Stomach (tissue), 9 donors: ENCODE data around the gene TYK2. TPM values are rescaled to one million over a fixed set of nuclear protein-coding genes. Genes with fewer than 3 reads are reported as not detected.
"Not testable (repeated sequence)": the region's sequence is repeated elsewhere in the genome, so short reads cannot be mapped to it uniquely, and the experiment has no call there.

Experiments
- DNase-seq, 2 donors: peaks; one replicate each; pipeline versions ENCODE4 v3.0.0 to v3.0.0-alpha.2; 2013 to 2019
- H3K27ac ChIP-seq, 5 donors: fragments of 200-600 bp in 4 of 5; sonication (generic) in 4 of 5; one replicate each; pipeline ENCODE4 v1.5.1; 2013 to 2019; ENCODE audit warnings: mild to moderate bottlenecking in 1 of 5, moderate library complexity in 1 of 5
- H3K27me3 ChIP-seq, 3 donors: fragments of 200-600 bp; sonication (generic); one replicate each; pipeline ENCODE4 v1.5.1; 2017 to 2019; ENCODE audit warnings: mixed run types in 1 of 3
- H3K36me3 ChIP-seq, 4 donors: fragments of 200-600 bp; sonication (generic); 1 replicate in 3 of 4; 2 replicates in 1 of 4; pipeline ENCODE4 v1.5.1; 2016 to 2019
- H3K4me1 ChIP-seq, 4 donors: fragments of 200-600 bp; sonication (generic); one replicate each; pipeline ENCODE4 v1.5.1; 2016 to 2019
- H3K4me3 ChIP-seq, 4 donors: fragments of 200-600 bp; sonication (generic) in 3 of 4; one replicate each; pipeline ENCODE4 v1.5.1; 2016 to 2019; ENCODE audit warnings: mild to moderate bottlenecking in 1 of 4
- H3K9me3 ChIP-seq, 4 donors: fragments of 200-600 bp; sonication (generic); one replicate each; pipeline ENCODE4 v1.5.1; 2016 to 2019
- CTCF ChIP-seq, 7 experiments: fragments of 450-650 bp in 4 of 7; fragments of 200-600 bp in 3 of 7; sonication (generic) in 3 of 7; IDR thresholded peaks; one replicate each; pipeline ENCODE4 v1.5.1; 2016 to 2019; ENCODE audit warnings: antibody characterized with exemption in 7 of 7, control low read depth in 2 of 7, mild to moderate bottlenecking in 1 of 7
- EP300 ChIP-seq: sonication (generic); formaldehyde crosslinking; IDR thresholded peaks from one replicate; pipeline ENCODE4 v1.6.1; 2017; ENCODE audit warnings: antibody characterized with exemption
- POLR2A ChIP-seq, 4 donors: fragments of 450-650 bp; IDR thresholded peaks; one replicate each; pipeline ENCODE4 v1.6.1; 2016; ENCODE audit warnings: antibody characterized with exemption in 4 of 4, control low read depth in 2 of 4, mild to moderate bottlenecking in 1 of 4, moderate library complexity in 1 of 4
- POLR2AphosphoS5 ChIP-seq, 3 donors: sonication (generic); formaldehyde crosslinking; IDR thresholded peaks; one replicate each; pipeline ENCODE4 v1.6.1; 2016; ENCODE audit warnings: antibody characterized with exemption in 3 of 3
- WGBS, 5 donors: extraction: QIAGEN DNeasy Blood & Tissue Kit in 3 of 5; methylation state at CpG; one replicate each; pipeline versions ENCODE4 v1.1.5 to v1.1.7; 2013 to 2018; 5-methylcytosine and 5-hydroxymethylcytosine counted together
- intact Hi-C: fragments of 100-400 bp; cut with DNase I; formaldehyde crosslinking; loops from one replicate; pipeline ENCODE4 v1.15.1; 2023; ENCODE audit warnings: low total_unique reads
- polyA plus RNA-seq, 3 donors: library from polyadenylated mRNA; stranded (reverse); fragments of 200-250 nt; gene quantifications; one replicate each; pipeline ENCODE4 v1.2.3, GENCODE V29; 2013
- total RNA-seq, 5 donors: library from RNA; depleted of rRNA; stranded (reverse); fragments of >200 nt; gene quantifications; one replicate each; pipeline versions ENCODE4 v1.1.0 to v1.2.3, GENCODE V29; 2014 to 2016
- donor health status: healthy with polysubstance abuse.
- donor health status: Bipolar disorder and iron deficiency.
- donor health status: healthy.

Gene TYK2
- total and polyA plus RNA-seq, 8 donors, result 45.2 to 365 (median 138) TPM

GRCh38 chr19:10339977-10340376, 40.4 kb downstream of the TYK2 start:
- no peaks in the 10 kb centered on the region for H3K27me3 ChIP-seq
- TF ChIP-seq POLR2A (IDR thresholded peaks at IDR 0.05) (no peak), CTCF (IDR thresholded peaks at IDR 0.05) (no peak), POLR2AphosphoS5 (IDR thresholded peaks at IDR 0.05) (no peak), EP300 (no peak)
- WGBS, 5 donors, result 78 to 93% (median 87%) methylated on average over 5 of the region's 5 CpGs
- H3K36me3 ChIP-seq, result no peaks in the 10 kb centered on the region
- DNase-seq, result no peak
- H3K4me3 ChIP-seq, result no peak overlapping the region
- no peaks in the 10 kb centered on the region for H3K9me3 ChIP-seq
- peak overlapping the region in 2 of 5 donors; percentile 53 to 68 for H3K27ac ChIP-seq
- intact Hi-C loops, result no loop called here
- peaks cover 0 to 16% (median 7%) of the 10 kb centered on the region in 4 donors for H3K4me1 ChIP-seq

GRCh38 chr19:10339380-10339960, 40.9 kb downstream of the TYK2 start, which contains the start of gene ICAM3:
Gene ICAM3 (minus strand): TSS chr19:10339624. CDS start chr19:10339614, 10 bp downstream.
- Histone ChIP-seq H3K9me3 (no peaks in the 10 kb centered on the region), H3K36me3 (no peaks in the 10 kb centered on the region), H3K4me1 (peaks cover under 1 to 18% (median 12%) of the 10 kb centered on the region in 4 donors), H3K27ac (peak within 1 kb of the TSS in 3 of 5 donors; percentile 33 to 68 (median 53)), H3K4me3 (peak within 1 kb of the TSS; percentile 8 to 37 (median 30)), H3K27me3 (no peaks in the 10 kb centered on the region)
- WGBS, 5 donors, result 51 to 75% (median 57%) methylated on average over 9 to 14 of the region's 14 CpGs
- intact Hi-C loops, result no loop called here
- TF ChIP-seq CTCF (IDR thresholded peaks at IDR 0.05) (no peak), EP300 (no peak), POLR2A (IDR thresholded peaks at IDR 0.05) (no peak), POLR2AphosphoS5 (IDR thresholded peaks at IDR 0.05) (no peak)
- peak; percentile 36 to 45 for DNase-seq

- TF ChIP-seq POLR2A (IDR thresholded peaks at IDR 0.05) (no peak), CTCF (IDR thresholded peaks at IDR 0.05) (no peak), EP300 (no peak), POLR2AphosphoS5 (IDR thresholded peaks at IDR 0.05) (no peak)
- Histone ChIP-seq H3K27me3 (no peaks in the 10 kb centered on the region), H3K9me3 (no peaks in the 10 kb centered on the region), H3K27ac (peak overlapping the region in 3 of 5 donors; percentile 33 to 68 (median 53)), H3K4me1 (peaks cover 6 to 24% (median 17%) of the 10 kb centered on the region in 4 donors), H3K4me3 (peak overlapping the region; percentile 8 to 37 (median 30)), H3K36me3 (no peaks in the 10 kb centered on the region)
- DNase-seq, result no peak
- intact Hi-C loops, result no loop called here
- 80 to 87% (median 83%) methylated on average over 6 of the region's 6 CpGs for WGBS, 5 donors
Observed at GRCh38 chr19:10338940-10339339, 41.4 kb downstream of the TYK2 start.

GRCh38 chr19:10336725-10337124, 43.6 kb downstream of the TYK2 start:
- 91 to 94% (median 93%) methylated on average over 9 of the region's 9 CpGs for WGBS, 5 donors

More at GRCh38 chr19:10336725-10337124, 43.6 kb downstream of the TYK2 start:
- DNase-seq, H3K36me3 ChIP-seq, H3K27me3 ChIP-seq, intact Hi-C loops, H3K4me3 ChIP-seq, H3K9me3 ChIP-seq, H3K27ac ChIP-seq: not testable (repeated sequence)
- H3K4me1 ChIP-seq, result peaks cover 17 to 40% (median 35%) of the 10 kb centered on the region in 4 donors
